Activated CD4-positive, alpha-beta T cell treated with anti-CD3 and anti-CD28 coated beads, Interleukin-2, amount 50 U/mL, for 1 hour (primary cell): ENCODE data around the gene SLC66A3.
A peak's percentile ranks its signal among the peaks of the same experiment; 100 is the strongest.

ENCODE experiments used
- DNase-seq: peaks from one replicate; pipeline ENCODE4 v3.0.0-alpha.2; 2020

SLC66A3 gene

DNA sequence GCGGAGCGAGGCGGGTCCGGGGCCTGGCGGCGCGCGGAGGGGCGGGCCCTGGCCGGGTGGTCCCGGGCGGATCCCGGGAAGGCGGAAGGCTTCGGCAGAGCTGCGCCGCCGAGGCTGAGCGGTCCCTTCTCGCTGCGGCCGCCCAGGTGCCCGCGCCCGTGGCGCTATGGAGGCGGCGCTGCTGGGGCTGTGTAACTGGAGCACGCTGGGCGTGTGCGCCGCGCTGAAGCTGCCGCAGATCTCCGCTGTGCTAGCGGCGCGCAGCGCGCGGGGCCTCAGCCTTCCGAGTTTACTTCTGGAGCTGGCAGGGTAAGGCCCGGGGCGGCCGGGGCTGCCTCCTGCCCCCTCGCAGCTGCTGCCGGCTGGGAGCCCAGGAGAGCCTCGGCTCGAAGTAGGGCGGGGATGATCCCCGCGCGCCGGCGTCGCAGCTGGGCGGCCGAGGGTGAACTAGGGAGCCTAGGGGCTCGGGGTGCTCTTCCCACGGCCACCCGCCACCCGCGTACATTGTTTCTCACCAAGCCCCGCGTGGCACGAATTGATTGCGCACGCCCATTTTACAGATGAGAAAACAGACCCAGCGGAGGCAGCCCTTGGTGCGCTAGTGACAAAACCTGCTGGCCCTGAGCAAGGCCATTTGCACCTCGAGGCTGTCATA, at the start of gene SLC66A3:
Gene SLC66A3 (plus strand): TSS at position 87 of the 655 bp plus-strand sequence. CDS start 80 bp downstream, at position 167.
- DNase-seq: no peak

- no peak for DNase-seq
Observed at GRCh38 chr2:11109002-11109401, 46.3 kb upstream of the SLC66A3 start.

DNA sequence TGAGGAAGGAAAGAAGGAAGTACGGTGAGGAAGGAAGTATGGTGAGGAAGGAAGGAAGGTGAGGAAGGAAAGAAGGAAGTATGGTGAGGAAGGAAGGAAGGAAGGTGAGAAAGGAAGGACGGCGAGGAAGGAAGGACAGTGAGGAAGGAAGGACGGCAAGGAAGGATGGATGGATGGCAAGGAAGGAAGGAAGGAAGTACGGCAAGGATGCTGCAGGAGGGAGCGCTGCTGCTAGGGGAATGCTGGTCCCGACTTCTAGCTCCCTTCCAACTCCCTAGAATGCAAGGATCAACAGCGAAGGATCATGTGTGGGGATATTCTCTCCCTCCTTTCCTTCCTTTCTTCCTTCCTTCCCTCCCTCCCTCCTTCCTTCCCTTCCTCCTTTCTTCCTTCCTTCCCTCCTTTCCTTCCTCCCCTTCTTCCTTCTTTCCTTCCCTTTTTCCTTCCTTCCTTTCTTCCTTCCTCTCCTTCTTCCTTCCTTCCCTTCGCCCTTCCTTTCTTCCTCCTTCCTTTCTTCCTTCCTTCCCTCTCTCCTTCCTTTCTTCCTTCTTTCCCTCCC, 42.3 kb upstream of the SLC66A3 start:
- no peak for DNase-seq

DNA sequence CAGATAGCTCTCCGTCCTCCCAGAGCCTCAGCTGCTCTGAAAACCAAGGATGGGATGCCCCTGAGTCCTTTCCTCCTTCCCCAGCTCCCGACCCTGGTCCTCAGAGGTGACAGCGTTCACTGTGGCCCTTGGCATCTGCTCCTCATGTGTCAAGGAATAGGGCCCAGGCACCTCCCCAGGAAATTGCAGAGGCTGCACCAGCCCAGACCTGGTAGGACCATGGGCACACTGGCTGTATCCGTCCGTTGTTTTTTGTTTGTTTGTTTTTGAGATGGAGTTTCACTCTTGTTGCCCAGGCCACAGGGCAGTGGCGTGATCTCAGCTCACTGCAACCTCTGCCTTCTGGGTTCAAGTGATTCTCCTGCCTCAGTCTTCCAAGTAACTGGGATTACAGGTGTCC, 37.5 kb upstream of the SLC66A3 start:
- DNase-seq: no peak

- no peak for DNase-seq
Observed at GRCh38 chr2:11118761-11119160, 36.5 kb upstream of the SLC66A3 start.

- no peak for DNase-seq
Observed at GRCh38 chr2:11121099-11121822, 34.0 kb upstream of the SLC66A3 start.

DNA sequence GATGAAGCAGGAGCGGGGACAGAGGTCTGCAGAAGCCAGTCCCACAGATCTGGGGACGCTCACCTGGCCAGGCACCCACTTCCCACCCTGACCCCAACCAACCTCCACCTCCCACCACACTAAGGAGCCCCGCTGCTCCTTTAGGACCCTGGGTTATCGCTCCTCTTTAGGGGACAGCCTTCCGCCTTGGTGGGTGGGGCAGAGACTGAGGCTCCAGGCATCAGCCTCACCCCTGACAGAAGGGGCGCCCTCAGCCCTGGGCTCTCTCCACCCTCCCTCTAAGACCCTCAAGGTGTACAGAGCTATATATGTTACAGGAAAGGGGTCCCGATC, 33.5 kb upstream of the SLC66A3 start:
- DNase-seq: no peak

GRCh38 chr2:11122380-11122779, 32.9 kb upstream of the SLC66A3 start:
- DNase-seq: no peak

- DNase-seq: no peak
Observed at GRCh38 chr2:11123001-11123809, 32.1 kb upstream of the SLC66A3 start.

- peak; percentile 67 for DNase-seq
Observed at GRCh38 chr2:11123856-11124759, 31.2 kb upstream of the SLC66A3 start.

GRCh38 chr2:11124760-11125068, 30.6 kb upstream of the SLC66A3 start:
- DNase-seq: no peak

DNA sequence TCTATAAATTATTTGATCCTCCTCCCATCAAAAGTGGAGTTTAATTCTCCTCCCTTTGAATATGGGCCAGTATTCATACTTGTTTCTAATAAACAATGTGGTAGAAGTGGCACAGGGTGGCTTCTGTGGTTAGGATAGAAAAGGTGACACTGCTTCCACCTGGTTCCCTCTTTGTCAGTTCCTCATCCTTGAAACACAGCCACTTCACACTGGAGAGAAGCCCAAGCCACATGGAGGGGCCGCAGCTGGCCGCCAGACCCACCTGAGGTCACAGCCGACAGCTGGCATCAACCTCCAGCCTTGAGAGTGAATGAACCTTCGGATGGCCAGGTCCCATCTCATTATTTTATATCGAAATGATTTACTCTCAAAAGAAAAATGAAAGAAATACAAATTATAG, 27.5 kb upstream of the SLC66A3 start:
- DNase-seq: no peak

DNA sequence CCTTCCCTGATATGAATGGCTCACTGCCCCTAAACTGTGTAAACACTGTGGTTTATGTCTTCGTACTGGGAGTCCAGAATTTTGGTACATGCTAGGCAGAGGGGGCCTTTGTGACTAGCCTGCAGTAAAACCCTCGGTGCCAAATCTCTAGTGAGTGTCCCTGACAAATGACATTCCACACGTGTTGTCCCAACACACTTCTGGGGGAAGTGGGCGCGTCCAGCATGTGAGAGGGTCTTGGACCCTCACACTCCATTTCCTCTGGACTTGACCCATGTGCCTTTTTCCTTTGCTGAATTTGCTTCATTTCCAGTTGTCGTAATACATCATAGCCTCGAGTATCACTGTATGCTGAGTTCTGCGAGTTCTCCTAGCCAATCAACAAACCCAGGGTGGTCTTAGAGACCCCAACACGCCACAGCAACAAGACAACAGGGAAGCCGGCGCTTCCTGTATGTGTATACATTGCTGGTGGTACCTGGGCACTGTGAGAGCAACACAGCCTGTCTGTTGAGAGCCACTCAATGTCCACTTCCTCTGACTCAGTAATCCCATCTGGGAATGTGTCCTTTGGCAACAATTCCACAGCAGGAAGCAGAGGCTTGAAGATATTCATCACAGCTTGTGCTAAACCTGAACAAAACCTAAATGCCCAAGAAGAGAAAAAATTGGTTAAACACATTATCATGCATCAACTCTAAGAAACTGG, 26.9 kb upstream of the SLC66A3 start:
- no peak for DNase-seq

DNA sequence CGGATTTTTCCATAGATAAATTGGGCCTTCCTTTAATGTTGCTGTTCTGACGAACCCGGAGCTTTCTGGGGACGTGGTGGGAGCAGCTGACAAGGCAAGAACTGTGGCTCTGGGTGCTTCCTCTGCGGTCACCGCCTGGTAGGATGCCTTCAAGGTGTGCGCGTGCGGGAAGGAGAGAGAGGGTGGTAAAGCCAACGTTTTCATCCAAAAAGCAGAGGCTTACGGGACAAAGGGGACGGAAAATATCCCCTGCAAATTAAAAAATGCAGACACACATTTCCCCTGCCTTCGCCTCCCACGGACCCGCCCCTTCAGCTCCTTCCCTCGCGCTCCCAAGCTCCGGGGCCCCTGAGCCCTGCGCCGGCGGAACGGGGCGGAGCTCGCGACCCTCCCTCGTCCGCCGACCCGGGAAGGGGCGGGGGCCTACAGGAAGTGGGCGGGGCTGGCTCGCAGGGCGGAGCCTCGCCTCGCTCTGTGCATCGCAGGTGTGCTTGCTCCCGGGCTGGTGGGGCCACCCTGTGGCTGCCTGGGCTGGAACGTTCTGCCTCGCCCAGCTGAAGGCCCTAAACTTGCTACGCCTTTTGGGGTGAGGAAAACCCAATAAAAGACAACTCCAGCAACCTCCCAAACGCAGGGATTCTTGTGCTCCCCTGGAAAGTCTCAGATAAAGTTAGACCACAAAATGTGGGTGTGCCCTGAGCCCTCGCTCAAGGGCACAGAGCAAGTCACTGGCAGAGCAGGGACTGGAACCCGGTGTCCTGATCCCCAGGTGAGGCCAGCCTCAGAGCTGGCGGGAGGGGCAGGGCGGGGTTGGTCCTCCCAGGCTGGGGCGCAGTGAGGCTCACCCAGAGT, 25.4 kb upstream of the SLC66A3 start:
- peak; percentile 79 for DNase-seq

- DNase-seq: no peak
Observed at GRCh38 chr2:11131166-11131920, 23.9 kb upstream of the SLC66A3 start.

DNA sequence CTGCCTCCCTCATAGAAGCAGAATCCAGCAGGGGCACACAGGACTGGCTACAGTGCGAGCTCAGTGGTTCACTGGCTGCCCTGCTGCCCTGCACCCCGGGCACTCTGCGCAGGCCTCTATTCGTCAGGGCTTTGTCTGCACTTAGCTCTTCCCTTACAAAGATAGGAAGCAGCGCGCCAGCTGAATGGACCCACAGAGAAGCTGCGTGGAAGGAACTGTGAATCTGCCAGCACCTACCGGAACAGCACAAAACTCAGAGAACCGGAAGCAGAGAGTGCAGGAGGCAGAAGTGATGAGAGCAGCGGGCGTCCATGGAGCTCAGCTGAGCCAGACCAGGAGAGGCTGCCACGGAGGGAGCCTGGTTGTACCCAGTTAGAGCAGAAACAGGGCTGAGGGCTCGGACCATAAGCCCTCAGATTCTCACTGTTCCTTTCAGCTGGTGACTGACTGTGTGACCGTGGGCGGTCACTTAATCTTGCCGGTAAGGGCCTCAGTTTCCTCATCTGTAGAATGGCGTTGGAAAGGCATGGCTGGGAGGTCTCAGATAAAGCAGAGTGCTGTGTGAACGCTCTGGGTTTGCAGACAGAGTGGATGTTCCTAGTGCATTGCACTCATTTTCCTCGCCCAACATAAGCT, 23.1 kb upstream of the SLC66A3 start:
- no peak for DNase-seq

GRCh38 chr2:11133238-11133935, 21.9 kb upstream of the SLC66A3 start:
- no peak for DNase-seq

DNA sequence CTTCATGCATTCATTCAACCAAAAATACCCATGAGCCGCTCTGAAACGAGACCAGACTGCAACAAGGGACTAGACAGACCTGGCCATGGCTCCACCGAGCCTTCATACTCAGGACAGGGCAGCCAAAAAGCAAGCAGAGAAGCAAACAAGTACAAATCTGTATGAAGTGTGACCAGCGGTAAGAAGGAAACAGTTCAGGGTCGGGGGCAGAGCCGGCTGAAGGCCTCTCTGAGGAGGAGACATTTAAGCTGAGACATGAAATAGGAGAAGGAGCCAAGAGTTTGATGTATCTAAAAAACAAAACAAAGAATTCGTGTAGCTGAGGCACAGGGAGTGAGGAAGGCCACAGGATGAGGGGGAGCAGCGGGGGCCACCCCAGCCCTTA, 21.3 kb upstream of the SLC66A3 start:
- no peak for DNase-seq

- DNase-seq: no peak
Observed at GRCh38 chr2:11134349-11134748, 20.9 kb upstream of the SLC66A3 start.
